HG03025 (cell line): ENCODE results near the gene SLFN5.
"Not testable (repeated sequence)": the region's sequence is repeated elsewhere in the genome, so short reads cannot be mapped to it uniquely, and the experiment has no call there.

Source experiments
- ATAC-seq: cut with Tn5 transposase; IDR thresholded peaks from one replicate; pipeline ENCODE4 v1.9.1; 2021; ENCODE audit warnings: mild to moderate bottlenecking, moderate library complexity; ENCODE audit not compliant: unreplicated experiment, low FRiP score

SLFN5 gene

GRCh38 chr17:35241520-35241919 is 1.4 kb upstream of the SLFN5 start:
- ATAC-seq, result no peak

- peak; percentile 56 for ATAC-seq
These were observed 591 bp upstream of the SLFN5 start for GRCh38 chr17:35242158-35242804.

GRCh38 chr17:35243561-35244340 is 879 bp downstream of the SLFN5 start:
- no peak for ATAC-seq

GRCh38 chr17:35244341-35245195 is 1.7 kb downstream of the SLFN5 start:
- no peak for ATAC-seq

- ATAC-seq, result no peak
These were observed 2.3 kb downstream of the SLFN5 start for GRCh38 chr17:35245196-35245486.

- no peak for ATAC-seq
These were observed 9.8 kb downstream of the SLFN5 start for GRCh38 chr17:35252651-35253050.

- ATAC-seq, result no peak
These were observed 11.4 kb downstream of the SLFN5 start for GRCh38 chr17:35254107-35254773.

- ATAC-seq, result no peak
These were observed 12.4 kb downstream of the SLFN5 start for GRCh38 chr17:35255316-35255715.

GRCh38 chr17:35256629-35257028 is 13.8 kb downstream of the SLFN5 start:
- no peak for ATAC-seq

GRCh38 chr17:35257208-35257659 is 14.4 kb downstream of the SLFN5 start:
- ATAC-seq, result no peak

- ATAC-seq, result no peak
These were observed 16.1 kb downstream of the SLFN5 start for GRCh38 chr17:35259001-35259400.

GRCh38 chr17:35265071-35265470 is 22.2 kb downstream of the SLFN5 start:
- ATAC-seq, result no peak

- ATAC-seq, result no peak
These were observed 22.8 kb downstream of the SLFN5 start for GRCh38 chr17:35265566-35266141.

- ATAC-seq, result not testable (repeated sequence)
These were observed 31.5 kb downstream of the SLFN5 start for GRCh38 chr17:35274167-35275066.

GRCh38 chr17:35278454-35278853 is 35.6 kb downstream of the SLFN5 start:
- ATAC-seq, result not testable (repeated sequence)

- ATAC-seq, result not testable (repeated sequence)
These were observed 36.0 kb downstream of the SLFN5 start for GRCh38 chr17:35278876-35279275.

- ATAC-seq, result no peak
These were observed 40.9 kb downstream of the SLFN5 start for GRCh38 chr17:35283767-35284166.

- ATAC-seq, result no peak
These were observed 42.1 kb downstream of the SLFN5 start for GRCh38 chr17:35284955-35285354.

GRCh38 chr17:35286120-35286781 is 43.4 kb downstream of the SLFN5 start:
- ATAC-seq, result no peak
